GM23338 (cell line): ENCODE data around the gene ELOVL7. TPM values are rescaled to one million over a fixed set of nuclear protein-coding genes. Genes with fewer than 3 reads are reported as not detected.

Experiments used
- ATAC-seq: fragments of 200-7000 bp; cut with Tn5 transposase; 3 replicates; pipeline ENCODE4 v1.9.1; 2020
- DNase-seq: peaks from one replicate; pipeline ENCODE4 v3.0.0-alpha.2; 2015; ENCODE audit warnings: low spot score
- H2AFZ ChIP-seq: fragments of 200-600 bp; sonication (generic); 2 replicates; pipeline ENCODE4 v1.8.0; 2016; ENCODE audit warnings: antibody characterized with exemption, mild to moderate bottlenecking, moderate library complexity
- H3F3A ChIP-seq: fragments of 200-600 bp; sonication (generic); replicated peaks from 2 replicates; pipeline ENCODE4 v1.8.0; 2017; ENCODE audit warnings: antibody characterized with exemption, mixed run types, low read depth
- H3K27ac ChIP-seq: fragments of 200-600 bp; sonication (generic); 2 replicates; pipeline ENCODE4 v1.6.1; 2016; ENCODE audit warnings: low read depth
- H3K27me3 ChIP-seq: fragments of 200-600 bp; sonication (generic); 2 replicates; pipeline ENCODE4 v1.8.0; 2016; ENCODE audit warnings: mild to moderate bottlenecking, mixed run types, moderate library complexity; ENCODE audit not compliant: insufficient read depth
- H3K36me3 ChIP-seq: fragments of 200-600 bp; sonication (generic); 2 replicates; pipeline ENCODE4 v1.8.0; 2016; ENCODE audit warnings: mild to moderate bottlenecking; ENCODE audit not compliant: insufficient read depth
- H3K4me1 ChIP-seq: fragments of 200-600 bp; sonication (generic); 2 replicates; pipeline ENCODE4 v1.8.0; 2016; ENCODE audit warnings: mild to moderate bottlenecking, moderate library complexity; ENCODE audit not compliant: insufficient read depth
- H3K4me2 ChIP-seq: fragments of 200-600 bp; sonication (generic); 2 replicates; pipeline ENCODE4 v1.7.1; 2017; ENCODE audit warnings: mixed run types
- H3K4me3 ChIP-seq: fragments of 200-600 bp; sonication (generic); 2 replicates; pipeline ENCODE4 v1.6.1; 2016; ENCODE audit warnings: mixed run types
- H3K79me2 ChIP-seq: fragments of 200-600 bp; sonication (generic); replicated peaks from 2 replicates; pipeline ENCODE4 v1.8.0; 2017; ENCODE audit warnings: mild to moderate bottlenecking; ENCODE audit not compliant: insufficient read depth
- H3K9me2 ChIP-seq: fragments of 200-600 bp; sonication (generic); 2 replicates; pipeline ENCODE4 v1.8.0; 2017; ENCODE audit not compliant: insufficient read depth
- H4K20me1 ChIP-seq: fragments of 200-600 bp; sonication (generic); replicated peaks from 2 replicates; pipeline ENCODE4 v1.8.0; 2017; ENCODE audit warnings: mild to moderate bottlenecking; ENCODE audit not compliant: insufficient read depth
- H3K27ac Mint-ChIP-seq: 2 replicates; pipeline ENCODE4 v1.8.0; 2020; ENCODE audit warnings: inconsistent platforms, mild to moderate bottlenecking, moderate library complexity, mixed read lengths
- H3K27me3 Mint-ChIP-seq: 3 replicates; pipeline ENCODE4 v1.8.0; 2022; ENCODE audit warnings: low read depth, mild to moderate bottlenecking, moderate library complexity, mixed read lengths, inconsistent platforms; ENCODE audit not compliant: insufficient read depth, poor library complexity
- H3K36me3 Mint-ChIP-seq: 3 replicates; pipeline ENCODE4 v1.8.0; 2021; ENCODE audit warnings: low read depth, mild to moderate bottlenecking, inconsistent platforms, moderate library complexity, mixed read lengths
- H3K4me1 Mint-ChIP-seq: 3 replicates; pipeline ENCODE4 v1.8.0; 2020; ENCODE audit warnings: mild to moderate bottlenecking, inconsistent platforms, mixed read lengths
- H3K4me3 Mint-ChIP-seq: 3 replicates; pipeline ENCODE4 v1.8.0; 2021; ENCODE audit warnings: moderate library complexity, mild to moderate bottlenecking, inconsistent platforms, mixed read lengths
- H3K9me3 Mint-ChIP-seq: 3 replicates; pipeline ENCODE4 v1.8.0; 2020; ENCODE audit warnings: moderate library complexity, mild to moderate bottlenecking, inconsistent platforms, mixed read lengths
- CREB1 ChIP-seq: fragments of 250-450 bp; sonication (Bioruptor Pico); IDR thresholded peaks from 2 replicates; pipeline ENCODE4 v1.5.0; 2020; ENCODE audit warnings: low read depth, mild to moderate bottlenecking, moderate library complexity
- CTCF ChIP-seq, 2 experiments: fragments of 200-600 bp in 1 of 2; sonication (generic) in 1 of 2; conservative IDR thresholded peaks; 2 replicates each; pipeline versions ENCODE4 v1.5.1 to v1.6.1; 2016 to 2017; ENCODE audit warnings: antibody characterized with exemption in 2 of 2, low read depth in 2 of 2, mild to moderate bottlenecking in 2 of 2, moderate library complexity in 1 of 2
- ETS1 ChIP-seq: IDR thresholded peaks from 2 replicates; pipeline ENCODE4 v1.6.1; 2016; ENCODE audit warnings: antibody characterized with exemption
- EZH2 ChIP-seq: fragments of 200-600 bp; sonication (generic); IDR thresholded peaks from one replicate; pipeline ENCODE4 v1.8.0; 2017; ENCODE audit warnings: antibody characterized with exemption, mild to moderate bottlenecking, low read depth; ENCODE audit not compliant: unreplicated experiment
- EZH2phosphoT487 ChIP-seq: fragments of 200-600 bp; sonication (generic); IDR thresholded peaks from one replicate; pipeline ENCODE4 v1.8.1; 2018; ENCODE audit warnings: antibody characterized with exemption; ENCODE audit not compliant: unreplicated experiment
- JUNB ChIP-seq: IDR thresholded peaks from one replicate; pipeline ENCODE4 v1.6.1; 2016; ENCODE audit warnings: antibody characterized with exemption; ENCODE audit not compliant: unreplicated experiment
- NANOG ChIP-seq: IDR thresholded peaks from 2 replicates; pipeline ENCODE4 v1.6.1; 2016; ENCODE audit warnings: antibody characterized with exemption, borderline replicate concordance
- POLR2AphosphoS5 ChIP-seq: IDR thresholded peaks from 2 replicates; pipeline ENCODE4 v1.6.1; 2016; ENCODE audit warnings: antibody characterized with exemption, low read depth
- REST ChIP-seq: IDR thresholded peaks from one replicate; pipeline ENCODE4 v1.6.1; 2018; ENCODE audit warnings: antibody characterized with exemption; ENCODE audit not compliant: unreplicated experiment
- STAT1 ChIP-seq: IDR thresholded peaks from one replicate; pipeline ENCODE4 v1.6.1; 2016; ENCODE audit warnings: antibody characterized with exemption; ENCODE audit not compliant: unreplicated experiment
- ZNF114 ChIP-seq: fragments of 250-450 bp; sonication (Bioruptor Pico); IDR thresholded peaks from 2 replicates; pipeline ENCODE4 v1.5.0; 2020; ENCODE audit warnings: mild to moderate bottlenecking, moderate library complexity
- ZNF331 ChIP-seq: fragments of 250-450 bp; sonication (Bioruptor Pico); IDR thresholded peaks from 2 replicates; pipeline ENCODE4 v1.5.0; 2020; ENCODE audit warnings: low read depth, mild to moderate bottlenecking, moderate library complexity
- ZNF462 ChIP-seq: fragments of 250-450 bp; sonication (Bioruptor Pico); IDR thresholded peaks from 2 replicates; pipeline ENCODE4 v1.5.0; 2020; ENCODE audit warnings: mild to moderate bottlenecking, moderate library complexity
- polyA plus RNA-seq: library from polyadenylated mRNA; unstranded; fragments of >200 nt; fragmentation: Nextera tagmentation; extraction: Ambion mirVana; gene quantifications from 2 replicates; pipeline ENCODE4 v1.2.1, GENCODE V29; 2016
- total RNA-seq: library from RNA; depleted of rRNA; stranded (reverse); fragments of >200 nt; shearing (Covaris generic); gene quantifications from 2 replicates; pipeline ENCODE4 v1.2.3, GENCODE V29; 2014

Gene ELOVL7
- total and polyA plus RNA-seq, 2 experiments from 2014 or later, result 2.3 to 7.0 TPM

- 0 out of 2 replicates have a peak, but pooled peaks cover 4% of the 10 kb centered on the region for H4K20me1 ChIP-seq
- no peak for ATAC-seq
- H3K4me1 ChIP-seq, result no peaks in the 10 kb centered on the region
- no peak for DNase-seq
- no peak overlapping the region for H3K4me2 ChIP-seq
- no peaks in the 10 kb centered on the region for H3K36me3 ChIP-seq
- H3K27me3 ChIP-seq, result no peaks in the 10 kb centered on the region
- no peaks in the 10 kb centered on the region for H3F3A ChIP-seq
- no peaks in the 10 kb centered on the region for H3K9me3 Mint-ChIP-seq
- no peaks in the 10 kb centered on the region for H3K27me3 Mint-ChIP-seq
- H3K36me3 Mint-ChIP-seq, result no peaks in the 10 kb centered on the region
- H3K4me1 Mint-ChIP-seq, result no peaks in the 10 kb centered on the region
- H3K27ac Mint-ChIP-seq, result no peak overlapping the region
- no peak overlapping the region for H2AFZ ChIP-seq
- no peak overlapping the region for H3K4me3 ChIP-seq
- no peak overlapping the region for H3K4me3 Mint-ChIP-seq
- no peaks in the 10 kb centered on the region; the same call in 1 of the 2 replicates for H3K79me2 ChIP-seq
- no peak overlapping the region for H3K27ac ChIP-seq
- no peaks in the 10 kb centered on the region; the same call in 1 of the 2 replicates for H3K9me2 ChIP-seq
- TF ChIP-seq CREB1 (CRISPR knock-in tag) (no peak), JUNB (no peak), EZH2 (no peak), ETS1 (no peak), STAT1 (no peak), NANOG (no peak), CTCF (conservative IDR thresholded peaks at IDR 0.05; ENCODE audit: low read depth in 2 of 2) (no peak), POLR2AphosphoS5 (no peak), ZNF331 (CRISPR knock-in tag) (no peak), REST (no peak), EZH2phosphoT487 (no peak), ZNF114 (CRISPR knock-in tag) (no peak), ZNF462 (CRISPR knock-in tag) (no peak)
Measured at GRCh38 chr5:60827201-60827600, 16.9 kb downstream of the ELOVL7 start.
